HG03558 (cell line): ENCODE data around the gene GALNTL6.
"Not testable (repeated sequence)": the region's sequence is repeated elsewhere in the genome, so short reads cannot be mapped to it uniquely, and the experiment has no call there.

ENCODE experiments used
- ATAC-seq: cut with Tn5 transposase; IDR thresholded peaks from one replicate; pipeline ENCODE4 v1.9.1; 2021; ENCODE audit warnings: moderate number of reproducible peaks; ENCODE audit not compliant: unreplicated experiment; ENCODE audit errors: extremely low read depth

Gene GALNTL6

GRCh38 chr4:173019664-173020063 lies 1206.5 kb downstream of the GALNTL6 start:
- no peak for ATAC-seq

- ATAC-seq = not testable (repeated sequence)
These were observed 1208.8 kb downstream of the GALNTL6 start for GRCh38 chr4:173021746-173022573.

DNA sequence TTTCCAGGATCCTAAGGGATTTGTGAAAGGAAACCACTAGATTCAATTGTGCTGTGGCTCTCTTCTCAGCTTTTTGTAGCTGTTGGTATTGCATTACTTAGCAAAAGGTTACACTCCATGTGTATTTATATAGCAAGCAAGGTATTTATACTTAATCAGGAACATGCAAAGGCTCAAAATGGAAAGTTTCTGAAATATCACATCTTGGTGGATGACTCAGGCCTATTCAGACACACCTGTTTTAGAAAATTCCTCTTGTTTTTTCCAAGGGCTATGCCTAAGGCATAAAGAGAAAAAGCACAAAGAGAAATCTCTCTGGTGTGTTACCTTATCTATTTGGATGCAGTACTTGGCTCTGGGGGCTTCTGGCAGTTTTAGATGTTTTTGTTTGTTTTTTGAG lies 1211.0 kb downstream of the GALNTL6 start:
- ATAC-seq = no peak

- ATAC-seq = peak; percentile 64
These were observed 1211.9 kb downstream of the GALNTL6 start for GRCh38 chr4:173025131-173025530.

GRCh38 chr4:173037242-173037641 lies 1224.0 kb downstream of the GALNTL6 start:
- no peak for ATAC-seq

- no peak for ATAC-seq
These were observed 1225.1 kb downstream of the GALNTL6 start for GRCh38 chr4:173038192-173038896.

GRCh38 chr4:173039617-173040577 lies 1226.7 kb downstream of the GALNTL6 start:
- no peak for ATAC-seq

DNA sequence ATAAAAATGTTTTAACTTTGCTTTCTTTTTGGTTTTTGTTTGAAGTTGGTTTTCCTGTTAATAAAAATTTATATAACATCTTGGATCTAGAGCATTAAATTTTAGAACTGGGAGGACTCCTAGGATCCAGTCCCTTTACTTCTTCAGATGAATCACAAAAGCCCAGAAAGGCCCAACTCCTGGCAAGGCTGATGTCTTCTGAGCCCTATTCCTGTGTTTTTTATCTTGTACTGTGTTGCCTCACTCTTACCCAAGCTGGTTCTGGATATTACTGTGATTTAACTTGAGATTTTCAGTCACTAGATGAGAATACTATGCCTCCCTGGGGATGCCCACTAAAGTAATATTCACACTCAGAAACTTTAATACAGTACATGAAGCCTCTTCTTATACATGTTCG lies 1228.3 kb downstream of the GALNTL6 start:
- no peak for ATAC-seq

DNA sequence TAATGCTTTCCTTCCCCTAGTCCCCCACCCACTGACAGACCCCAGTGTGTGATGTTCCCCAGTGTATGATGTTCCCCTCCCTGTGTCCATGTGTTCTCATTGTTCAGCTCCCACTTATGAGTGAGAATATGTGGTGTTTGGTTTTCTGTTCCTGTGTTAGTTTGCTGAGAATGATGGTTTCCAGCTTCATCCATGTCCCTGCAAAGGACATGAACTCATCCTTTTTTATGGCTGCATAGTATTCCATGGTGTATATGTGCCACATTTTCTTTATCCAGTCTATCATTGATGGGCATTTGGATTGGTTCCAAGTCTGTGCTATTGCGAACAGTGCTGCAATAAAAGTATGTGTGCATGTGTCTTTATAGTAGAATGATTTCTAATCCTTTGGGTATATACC lies 1228.9 kb downstream of the GALNTL6 start:
- not testable (repeated sequence) for ATAC-seq

- no peak for ATAC-seq
These were observed 1231.1 kb downstream of the GALNTL6 start for GRCh38 chr4:173044340-173044739.

DNA sequence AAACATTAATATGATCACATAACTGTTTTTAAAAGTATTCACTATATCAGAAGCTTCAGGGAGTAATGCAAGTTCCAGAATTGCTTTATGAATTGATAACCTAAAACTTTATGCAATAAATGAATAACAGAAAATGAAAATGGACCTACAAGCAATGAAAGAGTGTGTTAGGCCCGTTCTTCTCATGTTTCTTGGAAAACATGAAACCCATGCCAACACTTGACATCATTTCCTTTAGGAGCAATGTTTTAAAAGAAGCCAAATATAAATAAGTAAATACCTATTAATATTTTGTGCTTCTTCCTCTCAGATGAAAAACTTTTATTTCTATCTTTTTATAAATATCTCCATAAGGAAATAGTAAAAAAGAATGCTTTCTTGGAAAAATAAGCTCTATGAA lies 1232.4 kb downstream of the GALNTL6 start:
- ATAC-seq = no peak

- ATAC-seq = no peak
These were observed 1232.9 kb downstream of the GALNTL6 start for GRCh38 chr4:173046144-173046543.

GRCh38 chr4:173046818-173047217 lies 1233.6 kb downstream of the GALNTL6 start:
- no peak for ATAC-seq

DNA sequence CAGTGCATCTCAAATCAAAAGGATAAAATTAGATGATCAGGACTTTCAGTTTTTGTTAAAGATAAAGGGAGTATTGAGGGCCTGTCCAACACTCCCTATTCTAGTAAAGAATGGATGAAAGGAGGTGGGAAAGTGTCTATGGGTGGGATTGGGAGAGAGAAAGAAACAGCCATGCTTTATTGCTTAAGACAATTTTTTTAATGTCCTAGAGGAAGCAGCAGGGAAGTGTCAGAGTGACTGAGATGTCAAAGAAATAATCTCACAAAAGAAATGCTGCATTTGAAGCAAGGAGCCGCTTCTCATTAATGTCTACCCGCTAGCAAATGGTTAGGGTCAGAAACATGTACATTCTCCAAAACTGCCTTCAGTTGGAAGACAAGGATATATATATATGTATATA lies 1238.0 kb downstream of the GALNTL6 start:
- no peak for ATAC-seq

- ATAC-seq = no peak
These were observed 1238.5 kb downstream of the GALNTL6 start for GRCh38 chr4:173051716-173052115.

- no peak for ATAC-seq
These were observed 1239.2 kb downstream of the GALNTL6 start for GRCh38 chr4:173052439-173052838.

DNA sequence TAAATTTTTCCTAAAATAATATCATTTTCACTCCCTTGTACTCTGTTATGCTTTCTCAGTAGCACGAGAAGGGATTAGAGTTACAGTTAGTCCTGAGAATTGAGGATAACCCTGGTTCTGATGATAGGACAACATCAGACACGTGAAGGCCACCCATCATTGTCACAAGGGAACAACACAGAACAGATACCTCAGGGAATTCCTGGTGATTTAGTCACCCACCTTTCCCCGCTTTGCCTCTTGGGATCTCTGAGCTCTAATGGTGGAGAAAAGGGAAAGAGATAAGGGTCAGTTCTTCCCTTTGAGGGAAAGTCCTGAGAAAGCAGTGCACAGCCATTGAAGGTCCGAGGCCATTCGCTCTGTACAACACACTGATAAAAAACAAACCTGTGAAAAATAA lies 1243.1 kb downstream of the GALNTL6 start:
- ATAC-seq = no peak

GRCh38 chr4:173056710-173057109 lies 1243.5 kb downstream of the GALNTL6 start:
- no peak for ATAC-seq

DNA sequence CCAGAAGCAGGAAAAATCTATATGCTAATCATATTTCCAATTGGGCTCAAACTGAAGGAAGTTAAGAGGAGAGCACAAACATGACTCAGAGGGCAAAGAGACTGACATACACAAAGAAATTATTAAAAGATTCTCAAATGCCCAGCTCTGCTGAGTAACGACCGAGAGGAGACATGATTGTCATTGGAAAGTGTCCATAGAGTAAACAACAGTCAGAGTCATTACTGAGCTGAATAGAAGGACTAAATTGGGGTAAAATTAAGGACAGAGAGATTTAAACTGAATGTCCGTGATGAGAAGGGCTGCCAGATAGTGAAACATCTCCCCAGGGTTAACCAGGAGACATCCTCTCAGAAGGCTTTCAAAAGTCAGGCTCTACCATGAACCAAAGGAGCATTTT lies 1244.2 kb downstream of the GALNTL6 start:
- no peak for ATAC-seq

DNA sequence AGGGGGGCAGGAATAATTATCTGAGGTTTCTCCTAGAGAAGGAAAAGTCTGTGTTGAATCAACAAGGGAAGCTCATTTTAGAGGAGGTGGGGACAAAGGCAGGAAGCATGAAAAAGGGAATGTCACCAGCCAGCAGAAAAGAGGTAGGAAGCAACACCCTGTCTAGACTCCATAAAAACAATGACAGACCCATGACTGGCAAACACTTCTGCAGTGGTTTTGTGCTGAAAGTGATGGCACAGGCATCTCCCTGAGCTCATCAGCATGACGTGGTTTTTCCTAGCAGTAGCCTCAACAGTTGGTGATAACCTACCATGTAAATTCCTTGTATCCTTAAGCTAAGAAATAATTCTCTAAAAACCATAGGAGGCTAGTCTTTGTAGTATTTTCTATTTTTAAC lies 1244.7 kb downstream of the GALNTL6 start:
- no peak for ATAC-seq

- no peak for ATAC-seq
These were observed 1248.0 kb downstream of the GALNTL6 start for GRCh38 chr4:173061160-173061559.
